Left kidney (tissue), 2 donors: ENCODE measurements around the gene MYOCD. TPM values are rescaled to one million over a fixed set of nuclear protein-coding genes. Genes with fewer than 3 reads are reported as not detected.

Experiments
- DNase-seq: peaks from one replicate; pipeline ENCODE4 v3.0.0-alpha.2; 2013
- polyA plus RNA-seq: library from polyadenylated mRNA; unstranded; fragments of 120-200 nt; gene quantifications from one replicate; pipeline ENCODE4 v1.2.1, GENCODE V29; 2013; ENCODE audit not compliant: insufficient read length

MYOCD gene
- polyA plus RNA-seq, 1 donor: 8.2 TPM

GRCh38 chr17:12759090-12759489, 93.4 kb downstream of the MYOCD start:
- no peak for DNase-seq

GRCh38 chr17:12765548-12765947, 99.9 kb downstream of the MYOCD start:
- DNase-seq: no peak

GRCh38 chr17:12768255-12768654, 102.6 kb downstream of the MYOCD start:
- DNase-seq: no peak

- DNase-seq: no peak
These were observed 104.3 kb downstream of the MYOCD start for GRCh38 chr17:12769981-12770380.

GRCh38 chr17:12773153-12773552, 107.5 kb downstream of the MYOCD start:
- no peak for DNase-seq

GRCh38 chr17:12789075-12789480, 123.4 kb downstream of the MYOCD start:
- DNase-seq: no peak

- peak; percentile 62 for DNase-seq
These were observed 124.0 kb downstream of the MYOCD start, which contains the start of gene ARHGAP44 for GRCh38 chr17:12789481-12790248. TSS of gene ARHGAP44 (plus strand) at chr17:12789498. CDS start at chr17:12789839, 341 bp downstream.

- no peak for DNase-seq
These were observed 124.8 kb downstream of the MYOCD start for GRCh38 chr17:12790249-12791106.

GRCh38 chr17:12794919-12795532, 129.3 kb downstream of the MYOCD start:
- no peak for DNase-seq

- DNase-seq: no peak
These were observed 135.2 kb downstream of the MYOCD start for GRCh38 chr17:12800855-12801365.

- DNase-seq: no peak
These were observed 140.9 kb downstream of the MYOCD start for GRCh38 chr17:12806630-12807029.

GRCh38 chr17:12808723-12809122, 143.0 kb downstream of the MYOCD start:
- no peak for DNase-seq

- DNase-seq: no peak
These were observed 147.2 kb downstream of the MYOCD start for GRCh38 chr17:12812877-12813276.

GRCh38 chr17:12813664-12814063, 148.0 kb downstream of the MYOCD start:
- DNase-seq: no peak

- DNase-seq: no peak
These were observed 149.0 kb downstream of the MYOCD start for GRCh38 chr17:12814718-12815117.

GRCh38 chr17:12815642-12816141, 150.0 kb downstream of the MYOCD start:
- DNase-seq: no peak

Other genes with a start within 250 kb of the MYOCD start
- gene ARHGAP44, start 123.6 kb downstream of the MYOCD start, polyA plus RNA-seq: 8.9 TPM